Fibroblast of lung (primary cell): ENCODE results near the gene TTLL6.

Experiments used
- CTCF ChIP-seq, 2 donors: IDR thresholded peaks in 1 of 2; conservative IDR thresholded peaks in 1 of 2; 1 replicate in 1 of 2; 2 replicates in 1 of 2; pipeline ENCODE4 v1.5.1; 2011 to 2012; ENCODE audit warnings: low read length in 2 of 2, control low read depth in 1 of 2, inconsistent platforms in 1 of 2, low read depth in 1 of 2, mild to moderate bottlenecking in 1 of 2
- EZH2 ChIP-seq: IDR thresholded peaks from 2 replicates; pipeline ENCODE4 v1.5.1; 2012; ENCODE audit warnings: low read length, control low read depth, mild to moderate bottlenecking; ENCODE audit errors: missing control alignments

DNA sequence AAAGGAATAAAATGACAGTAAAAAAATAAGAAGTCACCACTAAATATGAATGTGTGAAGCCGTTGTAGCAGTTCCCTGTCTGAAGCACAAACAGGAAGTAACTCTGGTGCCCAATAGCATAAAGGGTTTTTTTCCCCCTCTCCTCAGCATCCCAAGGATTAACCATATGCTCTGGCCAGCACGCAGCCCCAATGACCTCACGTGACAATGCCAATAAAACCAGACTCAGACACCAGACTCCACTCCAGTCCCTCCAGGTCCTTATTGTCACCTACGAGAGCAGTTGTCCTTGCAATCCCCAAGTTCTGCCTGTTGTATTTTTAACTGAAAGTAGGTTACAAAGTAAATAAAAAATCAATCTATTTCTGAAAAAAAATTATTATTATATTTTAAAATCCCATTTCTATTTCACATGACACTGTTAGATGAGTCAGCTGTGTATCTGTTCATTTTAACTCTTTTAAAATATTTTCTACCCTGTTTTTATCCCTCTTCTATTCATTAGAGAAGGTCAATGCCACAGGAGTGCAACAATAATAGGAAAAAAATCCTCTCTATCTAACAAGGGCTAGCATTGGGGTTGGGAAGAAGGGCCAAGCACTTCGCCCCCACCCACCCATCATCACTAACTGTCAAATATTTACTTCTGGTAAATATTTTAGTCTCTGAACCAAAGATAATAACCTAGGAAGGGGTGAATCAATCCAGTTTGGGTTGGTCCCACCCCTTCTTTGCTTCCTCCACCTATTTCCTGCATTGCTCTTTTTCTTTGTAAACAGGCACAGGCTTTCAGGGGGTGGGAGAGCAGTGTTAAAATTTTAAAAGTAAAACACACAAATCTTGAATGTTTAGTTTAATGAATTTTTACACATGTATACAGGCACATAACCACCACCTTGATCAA, 101.3 kb downstream of the TTLL6 start:
- TF ChIP-seq CTCF (conservative IDR thresholded peaks at IDR 0.05 in 1 of 2, IDR thresholded peaks at IDR 0.05 in 1 of 2; ENCODE audit: low read depth in 1 of 2, low read length in 2 of 2) (no peak), EZH2 (no peak)
